IMR-90 (cell line): ENCODE measurements around the gene LYPD4.

Source experiments
- CEBPB ChIP-seq: IDR thresholded peaks from 2 replicates; pipeline ENCODE4 v1.6.1; 2012; ENCODE audit warnings: low read depth, low read length, improper control_type of control experiment
- CHD1 ChIP-seq: IDR thresholded peaks from 2 replicates; pipeline ENCODE4 v1.6.1; 2012; ENCODE audit warnings: low read depth, low read length, improper control_type of control experiment
- ELK1 ChIP-seq: fragments of 150-350 bp; IDR thresholded peaks from 2 replicates; pipeline ENCODE4 v1.6.1; 2016; ENCODE audit warnings: low read depth, mild to moderate bottlenecking, low read length, moderate library complexity, borderline replicate concordance
- FOS ChIP-seq: fragments of 150-350 bp; IDR thresholded peaks from 2 replicates; pipeline ENCODE4 v1.6.1; 2016; ENCODE audit warnings: low read depth, low read length
- MAFK ChIP-seq: IDR thresholded peaks from 2 replicates; pipeline ENCODE4 v1.6.1; 2012; ENCODE audit warnings: low read depth, low read length, improper control_type of control experiment
- MAZ ChIP-seq: IDR thresholded peaks from 2 replicates; pipeline ENCODE4 v1.6.1; 2012; ENCODE audit warnings: low read depth, mild to moderate bottlenecking, low read length, improper control_type of control experiment, moderate library complexity, borderline replicate concordance
- POLR2A ChIP-seq: IDR thresholded peaks from 2 replicates; pipeline ENCODE4 v1.6.1; 2012; ENCODE audit warnings: mild to moderate bottlenecking, low read depth, low read length
- RAD21 ChIP-seq: IDR thresholded peaks from 2 replicates; pipeline ENCODE4 v1.6.1; 2012; ENCODE audit warnings: low read length, improper control_type of control experiment
- RCOR1 ChIP-seq: IDR thresholded peaks from 2 replicates; pipeline ENCODE4 v1.6.1; 2012; ENCODE audit warnings: mild to moderate bottlenecking, low read length, improper control_type of control experiment; ENCODE audit not compliant: insufficient replicate concordance
- RFX5 ChIP-seq: IDR thresholded peaks from 2 replicates; pipeline ENCODE4 v1.8.0; 2012; ENCODE audit warnings: low read depth, mild to moderate bottlenecking, low read length, moderate library complexity
- SMC3 ChIP-seq: fragments of 150-350 bp; IDR thresholded peaks from 2 replicates; pipeline ENCODE4 v1.6.1; 2016; ENCODE audit warnings: low read depth, mild to moderate bottlenecking, antibody characterized with exemption, low read length, moderate library complexity
- TF ChIP-seq, protein P1 (sequence below): conservative IDR thresholded peaks from 2 replicates; pipeline ENCODE4 v1.5.1; 2012; ENCODE audit warnings: mild to moderate bottlenecking, low read depth, low read length, improper control_type of control experiment

DNA sequence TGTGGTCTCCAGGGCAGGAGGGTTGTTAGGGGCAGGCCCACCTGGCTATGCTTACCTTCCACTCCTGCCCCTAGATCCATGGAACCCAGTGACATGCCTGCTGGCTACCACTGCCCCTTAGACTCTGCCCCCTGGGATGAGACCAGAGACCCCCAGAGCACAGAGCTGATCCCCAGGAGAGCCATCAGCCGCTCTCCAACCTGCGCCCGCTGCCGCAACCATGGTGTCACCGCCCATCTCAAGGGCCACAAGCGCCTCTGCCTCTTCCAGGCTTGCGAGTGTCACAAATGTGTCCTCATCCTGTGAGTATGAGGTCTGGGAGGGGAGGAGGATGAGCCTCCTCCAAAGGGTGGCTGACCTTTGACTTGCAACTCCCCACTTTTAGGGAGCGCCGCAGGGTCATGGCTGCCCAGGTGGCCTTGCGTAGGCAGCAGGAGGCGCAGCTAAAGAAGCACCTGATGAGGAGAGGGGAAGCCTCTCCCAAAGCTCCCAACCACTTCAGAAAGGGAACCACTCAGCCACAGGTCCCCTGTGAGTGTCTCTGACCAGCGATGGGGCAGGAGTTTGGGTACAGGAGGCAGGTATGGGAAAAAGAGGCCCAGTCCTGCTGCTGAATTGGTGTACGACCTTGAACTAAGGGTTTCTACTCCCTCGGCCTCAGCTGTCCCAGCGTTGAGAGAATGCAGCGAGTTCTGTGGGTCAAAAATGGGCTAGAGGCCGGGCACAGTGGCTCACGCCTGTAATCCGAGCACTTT is 3.0 kb upstream of the LYPD4 start:
- TF ChIP-seq, protein P1, sequence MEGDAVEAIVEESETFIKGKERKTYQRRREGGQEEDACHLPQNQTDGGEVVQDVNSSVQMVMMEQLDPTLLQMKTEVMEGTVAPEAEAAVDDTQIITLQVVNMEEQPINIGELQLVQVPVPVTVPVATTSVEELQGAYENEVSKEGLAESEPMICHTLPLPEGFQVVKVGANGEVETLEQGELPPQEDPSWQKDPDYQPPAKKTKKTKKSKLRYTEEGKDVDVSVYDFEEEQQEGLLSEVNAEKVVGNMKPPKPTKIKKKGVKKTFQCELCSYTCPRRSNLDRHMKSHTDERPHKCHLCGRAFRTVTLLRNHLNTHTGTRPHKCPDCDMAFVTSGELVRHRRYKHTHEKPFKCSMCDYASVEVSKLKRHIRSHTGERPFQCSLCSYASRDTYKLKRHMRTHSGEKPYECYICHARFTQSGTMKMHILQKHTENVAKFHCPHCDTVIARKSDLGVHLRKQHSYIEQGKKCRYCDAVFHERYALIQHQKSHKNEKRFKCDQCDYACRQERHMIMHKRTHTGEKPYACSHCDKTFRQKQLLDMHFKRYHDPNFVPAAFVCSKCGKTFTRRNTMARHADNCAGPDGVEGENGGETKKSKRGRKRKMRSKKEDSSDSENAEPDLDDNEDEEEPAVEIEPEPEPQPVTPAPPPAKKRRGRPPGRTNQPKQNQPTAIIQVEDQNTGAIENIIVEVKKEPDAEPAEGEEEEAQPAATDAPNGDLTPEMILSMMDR: no peak
- TF ChIP-seq RCOR1: no peak
- no peak for TF ChIP-seq MAFK
- no peak for TF ChIP-seq POLR2A
- TF ChIP-seq FOS: no peak
- no peak for TF ChIP-seq RFX5
- no peak for TF ChIP-seq CHD1
- TF ChIP-seq ELK1: no peak
- TF ChIP-seq MAZ: no peak
- TF ChIP-seq SMC3: no peak
- TF ChIP-seq CEBPB: no peak
- no peak for TF ChIP-seq RAD21
